ENCODE data around the gene MPZL2.

DNA sequence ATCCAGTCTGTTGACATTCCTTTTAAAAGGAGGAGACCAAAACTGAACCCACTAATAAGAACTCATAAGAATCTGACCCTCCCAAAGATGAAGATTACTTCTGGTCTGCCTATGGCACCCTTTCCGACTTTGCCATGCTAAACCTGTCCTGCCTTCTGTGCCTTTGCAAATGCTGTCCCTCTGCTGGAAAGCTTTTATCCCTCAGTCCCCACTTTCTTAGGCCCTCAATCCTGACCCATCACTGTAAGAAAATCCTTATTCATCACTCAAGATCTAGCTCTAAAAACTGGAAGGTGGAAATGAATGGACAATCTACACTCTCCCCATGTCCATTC lies 22.4 kb downstream of the MPZL2 start:
- TF ChIP-seq CTCF (IDR thresholded peaks at IDR 0.05) (no peak), POLR2A (IDR thresholded peaks at IDR 0.05) (no peak)
